Omental fat pad (tissue), 4 donors: Measurements from ENCODE around the gene NME3. TPM values are rescaled to one million over a fixed set of nuclear protein-coding genes. Genes with fewer than 3 reads are reported as not detected.
A peak's percentile ranks its signal among the peaks of the same experiment; 100 is the strongest.

Source experiments
- ATAC-seq: fragments of 150-250 bp; one replicate; pipeline ENCODE4 v1.9.1; 2016; ENCODE audit warnings: mild to moderate bottlenecking, moderate library complexity; ENCODE audit not compliant: low FRiP score
- DNase-seq: peaks from one replicate; pipeline ENCODE4 v3.0.0-alpha.2; 2019; ENCODE audit warnings: low spot score
- CTCF ChIP-seq, 3 donors: fragments of 450-650 bp; IDR thresholded peaks; one replicate each; pipeline ENCODE4 v1.5.1; 2016 to 2017; ENCODE audit warnings: antibody characterized with exemption in 3 of 3, mild to moderate bottlenecking in 3 of 3, moderate library complexity in 2 of 3
- total RNA-seq, 4 donors: library from RNA; depleted of rRNA; stranded (reverse); fragments of >200 nt; gene quantifications; one replicate each; pipeline ENCODE4 v1.1.0, GENCODE V29; 2016

The NME3 gene
- total RNA-seq, 4 donors from 2014 or later = 51.4 to 83.2 (median 69.6) TPM

- DNase-seq (no peak), ATAC-seq (no peak)
- TF ChIP-seq CTCF (IDR thresholded peaks at IDR 0.05) = no peak
Observed at GRCh38 chr16:1775846-1776671, 4.7 kb upstream of the NME3 start.

DNA sequence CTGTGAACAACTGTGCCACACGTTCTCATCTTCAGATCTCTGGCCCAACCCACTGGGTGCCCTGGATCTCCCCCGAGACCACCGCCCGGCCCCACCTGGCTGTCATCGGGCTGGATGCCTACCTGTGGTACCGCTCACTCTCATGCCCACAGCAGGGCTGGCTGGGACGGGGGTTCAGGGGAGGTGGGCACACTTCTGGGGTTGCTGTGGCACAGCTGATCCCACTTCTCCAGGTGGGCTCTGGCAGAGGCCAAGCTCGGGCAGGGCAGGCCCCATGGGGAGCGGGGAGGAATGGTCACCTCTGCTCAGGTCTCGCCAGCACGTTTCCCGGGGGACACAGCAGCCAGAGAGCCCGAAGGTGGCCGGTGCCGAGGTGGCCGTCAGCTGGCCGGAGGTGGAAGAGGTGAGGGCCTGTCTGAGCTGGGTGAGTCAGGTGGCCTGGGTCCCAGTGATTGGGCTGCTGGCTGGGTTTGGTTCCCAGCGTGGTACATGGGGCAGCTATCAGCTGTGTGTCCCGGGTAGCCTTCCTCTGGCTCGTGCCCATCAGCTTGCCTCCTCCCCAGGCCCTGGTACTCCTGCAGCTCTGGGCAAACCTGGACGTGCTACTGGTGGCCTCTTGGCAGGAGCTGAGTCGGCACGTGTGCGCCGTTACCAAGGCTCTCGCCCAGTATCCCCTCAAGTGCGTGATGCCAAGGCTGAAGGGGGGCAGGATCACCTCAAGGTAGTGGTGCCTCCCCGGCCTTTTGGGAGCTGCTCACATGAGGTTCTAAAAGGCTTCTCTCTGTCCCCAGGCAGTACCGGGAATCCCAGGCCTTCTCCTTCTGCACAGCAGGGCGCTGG is 3.9 kb upstream of the NME3 start:
- no peak for DNase-seq
- ATAC-seq = no peak
- no peak for TF ChIP-seq CTCF (IDR thresholded peaks at IDR 0.05)

DNA sequence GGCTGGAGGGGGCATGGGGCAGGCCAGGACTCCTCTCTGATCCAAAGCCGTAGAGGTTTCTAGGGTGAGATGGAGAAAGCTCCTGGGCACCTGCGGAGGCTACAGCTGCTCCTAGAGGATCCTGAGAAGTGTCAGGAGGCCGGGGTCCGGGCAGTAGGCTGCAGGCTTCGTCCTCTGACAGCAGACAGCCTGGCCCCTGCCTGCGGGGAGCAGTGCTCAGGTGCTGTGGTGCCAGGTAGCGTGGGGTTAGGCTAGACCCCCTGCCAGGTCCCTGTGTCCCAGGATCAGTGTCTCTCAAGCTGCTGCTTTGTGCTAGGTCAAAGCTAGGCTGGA is 3.1 kb upstream of the NME3 start:
- TF ChIP-seq CTCF (IDR thresholded peaks at IDR 0.05) = no peak
- DNase-seq (no peak), ATAC-seq (no peak)

- no peak for ATAC-seq
- no peak for DNase-seq
- TF ChIP-seq CTCF (IDR thresholded peaks at IDR 0.05) = no peak
Observed at GRCh38 chr16:1773703-1774447, 2.5 kb upstream of the NME3 start.

- peak; percentile 74 for ATAC-seq
- peak; percentile 56 for DNase-seq
- peak in 1 of 3 donors; percentile 68 for TF ChIP-seq CTCF (IDR thresholded peaks at IDR 0.05)
Observed at GRCh38 chr16:1772908-1773702, 1.8 kb upstream of the NME3 start, which contains the start of gene MRPS34. Gene MRPS34, minus strand, starts transcription at chr16:1773134. Its CDS starts 15 bp downstream, at chr16:1773119.

DNA sequence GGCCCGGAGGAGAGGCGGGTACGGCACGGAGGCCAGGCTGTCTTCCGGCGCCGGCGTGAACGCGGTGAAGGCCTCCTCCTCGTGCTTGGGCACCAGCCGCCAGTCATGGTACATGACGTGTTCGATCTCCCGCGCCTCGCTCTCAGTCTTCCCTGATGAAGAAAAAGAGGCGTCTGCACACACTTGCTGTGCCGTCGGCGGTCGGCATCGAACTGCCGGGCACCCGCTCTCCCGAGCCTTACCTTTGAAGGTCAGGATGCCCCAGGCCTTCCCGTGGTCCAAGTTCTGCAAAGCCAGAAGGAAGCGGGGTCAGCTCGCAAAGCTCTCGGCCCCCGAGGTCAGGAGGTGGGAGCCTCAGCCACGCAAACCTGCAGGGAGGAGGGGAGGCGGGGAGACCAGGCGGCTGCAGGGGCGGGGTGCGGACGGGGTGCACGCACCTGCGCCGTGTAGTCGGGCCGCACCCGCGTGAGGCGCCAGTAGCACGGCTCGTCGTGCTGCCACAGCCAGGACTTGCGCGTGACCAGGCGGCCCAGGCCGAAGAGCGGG is 1.1 kb upstream of the NME3 start, which contains the start of gene EME2:
TSS of gene EME2 (plus strand) at position 449 of the 546 bp plus-strand sequence. CDS start 418 bp downstream, outside the sequence.
- ATAC-seq = no peak
- DNase-seq = no peak
- no peak for TF ChIP-seq CTCF (IDR thresholded peaks at IDR 0.05)
